Natural killer cell (primary cell): Measurements from ENCODE around the gene DHX16. TPM values are rescaled to one million over a fixed set of nuclear protein-coding genes. Genes with fewer than 3 reads are reported as not detected.
A peak's percentile ranks its signal among the peaks of the same experiment; 100 is the strongest.

Experiments
- ATAC-seq, 3 donors: fragments of 150-1000 bp in 2 of 3; fragments of 200-7000 bp in 1 of 3; cut with Tn5 transposase; 1 replicate in 1 of 3; 2 replicates in 2 of 3; pipeline ENCODE4 v1.10.0; 2021; ENCODE audit warnings: mild to moderate bottlenecking in 2 of 3, moderate library complexity in 2 of 3
- DNase-seq, 2 donors: peaks; one replicate each; pipeline versions ENCODE4 v3.0.0 to v3.0.0-alpha.2; 2013 to 2021; ENCODE audit warnings: mixed read lengths in 1 of 2
- H3K27ac ChIP-seq: one replicate; pipeline ENCODE4 v1.5.1; 2013; ENCODE audit warnings: mild to moderate bottlenecking, low read length
- H3K27me3 ChIP-seq: one replicate; pipeline ENCODE4 v1.6.1; 2013; ENCODE audit warnings: low read length; ENCODE audit not compliant: control insufficient read depth, insufficient read depth
- H3K36me3 ChIP-seq: one replicate; pipeline ENCODE4 v1.6.1; 2013; ENCODE audit warnings: low read length; ENCODE audit not compliant: control insufficient read depth, insufficient read depth
- H3K4me1 ChIP-seq: one replicate; pipeline ENCODE4 v1.6.1; 2013; ENCODE audit warnings: low read length; ENCODE audit not compliant: control insufficient read depth, insufficient read depth
- H3K4me3 ChIP-seq: one replicate; pipeline ENCODE4 v1.5.1; 2013; ENCODE audit warnings: low read length
- H3K9me3 ChIP-seq: one replicate; pipeline ENCODE4 v1.6.1; 2013; ENCODE audit warnings: low read length; ENCODE audit not compliant: control insufficient read depth, insufficient read depth
- H3K27ac Mint-ChIP-seq, 2 donors: one replicate each; pipeline ENCODE4 v1.8.0; 2022; ENCODE audit warnings: mild to moderate bottlenecking in 2 of 2, mixed read lengths in 2 of 2, moderate library complexity in 1 of 2
- H3K27me3 Mint-ChIP-seq, 2 donors: one replicate each; pipeline ENCODE4 v1.8.0; 2022; ENCODE audit warnings: low read depth in 2 of 2, mixed read lengths in 2 of 2
- H3K36me3 Mint-ChIP-seq: one replicate; pipeline ENCODE4 v1.8.0; 2022; ENCODE audit warnings: mixed read lengths
- H3K4me1 Mint-ChIP-seq, 2 donors: one replicate each; pipeline ENCODE4 v1.8.0; 2022; ENCODE audit warnings: mixed read lengths in 2 of 2
- H3K4me3 Mint-ChIP-seq: one replicate; pipeline ENCODE4 v1.8.0; 2022; ENCODE audit warnings: mild to moderate bottlenecking, moderate library complexity, mixed read lengths
- H3K9me3 Mint-ChIP-seq, 2 donors: one replicate each; pipeline ENCODE4 v1.8.0; 2022; ENCODE audit warnings: mixed read lengths in 2 of 2
- CTCF ChIP-seq: fragments of 200-600 bp; IDR thresholded peaks from one replicate; pipeline ENCODE4 v1.8.0; 2022; ENCODE audit warnings: antibody characterized with exemption
- WGBS: methylation state at CpG from one replicate; pipeline ENCODE4 v1.1.7; 2013; ENCODE audit warnings: missing lambda C conversion rate; ENCODE audit not compliant: insufficient coverage; 5-methylcytosine and 5-hydroxymethylcytosine counted together
- intact Hi-C: fragments of 100-400 bp; cut with micrococcal nuclease; formaldehyde crosslinking; loops from one replicate; pipeline ENCODE4 v1.14.2; 2022
- total RNA-seq, 4 donors: library from RNA; stranded (reverse); fragments of 120-200 nt in 1 of 4; gene quantifications; one replicate each; pipeline versions ENCODE4 v1.2.3 to v1.2.4, GENCODE V29; 2013 to 2022

The DHX16 gene
- total RNA-seq, 3 donors from 2014 or later (not counting 1 experiment from before 2014, with no cell fraction given) = 27.3 to 35.7 (median 27.7) TPM

GRCh38 chr6:30688569-30688968 is 15.8 kb upstream of the DHX16 start:
- intact Hi-C loops = no loop called here
- Histone ChIP-seq H3K4me3 (peak overlapping the region; percentile 96), H3K27ac (peak overlapping the region; percentile 96), H3K27me3 (no peaks in the 10 kb centered on the region), H3K4me1 (peaks cover 56% of the 10 kb centered on the region), H3K36me3 (no peaks in the 10 kb centered on the region), H3K9me3 (no peaks in the 10 kb centered on the region)
- H3K4me3 Mint-ChIP-seq = peak overlapping the region; percentile 96
- no peaks in the 10 kb centered on the region for H3K27me3 Mint-ChIP-seq
- peak overlapping the region; percentile 91 to 98 for H3K27ac Mint-ChIP-seq
- TF ChIP-seq CTCF = no peak
- no peaks in the 10 kb centered on the region for H3K9me3 Mint-ChIP-seq
- DNase-seq = peak in 1 of 2 donors; percentile 29
- H3K36me3 Mint-ChIP-seq = peaks cover 13% of the 10 kb centered on the region
- no peak for ATAC-seq
- 72% methylated on average over 8 of the region's 9 CpGs for WGBS
- peaks cover 51 to 70% of the 10 kb centered on the region in 2 donors for H3K4me1 Mint-ChIP-seq

- H3K36me3 ChIP-seq = no peaks in the 10 kb centered on the region
- Mint-ChIP-seq H3K27me3 (no peaks in the 10 kb centered on the region), H3K27ac (peak overlapping the region; percentile 91 to 98), H3K4me1 (peaks cover 55 to 73% of the 10 kb centered on the region in 2 donors), H3K36me3 (peaks cover 13% of the 10 kb centered on the region), H3K4me3 (peak overlapping the region; percentile 96), H3K9me3 (no peaks in the 10 kb centered on the region)
- TF ChIP-seq CTCF = no peak
- peaks cover 63% of the 10 kb centered on the region for H3K4me1 ChIP-seq
- H3K27ac ChIP-seq = peak overlapping the region; percentile 96
- H3K4me3 ChIP-seq = peak overlapping the region; percentile 96
- DNase-seq (no peak), ATAC-seq (no peak)
- WGBS = 28% methylated on average over 21 of the region's 22 CpGs
- intact Hi-C loops = loop anchor here (1.0 to 2.0 kb wide), 2 partner anchors 29 to 41 kb away; partner anchors contain the start of genes C6orf136 and MDC1
- H3K9me3 ChIP-seq = no peaks in the 10 kb centered on the region
- H3K27me3 ChIP-seq = no peaks in the 10 kb centered on the region
These were observed 15.0 kb upstream of the DHX16 start for GRCh38 chr6:30687659-30688431.

GRCh38 chr6:30686908-30687658 is 14.3 kb upstream of the DHX16 start:
- Histone ChIP-seq H3K27me3 (no peaks in the 10 kb centered on the region), H3K4me1 (peaks cover 68% of the 10 kb centered on the region), H3K27ac (peak overlapping the region; percentile 96), H3K9me3 (no peaks in the 10 kb centered on the region), H3K36me3 (no peaks in the 10 kb centered on the region), H3K4me3 (peak overlapping the region; percentile 96)
- peaks cover 63 to 80% of the 10 kb centered on the region in 2 donors for H3K4me1 Mint-ChIP-seq
- no peaks in the 10 kb centered on the region for H3K27me3 Mint-ChIP-seq
- WGBS = under 1% methylated on average over 52 of the region's 52 CpGs
- intact Hi-C loops = loop anchor here (1.0 to 2.0 kb wide), 2 partner anchors 30 to 40 kb away; partner anchors contain the start of genes C6orf136 and MDC1
- H3K4me3 Mint-ChIP-seq = peak overlapping the region; percentile 96
- peaks cover 13% of the 10 kb centered on the region for H3K36me3 Mint-ChIP-seq
- no peaks in the 10 kb centered on the region for H3K9me3 Mint-ChIP-seq
- no peak for TF ChIP-seq CTCF
- DNase-seq = peak; percentile 64 to 78
- H3K27ac Mint-ChIP-seq = peak overlapping the region; percentile 91 to 98
- ATAC-seq = peak; percentile 25 to 45 (median 30)
